Measurements from ENCODE around the gene CALM1.

CALM1 gene

DNA sequence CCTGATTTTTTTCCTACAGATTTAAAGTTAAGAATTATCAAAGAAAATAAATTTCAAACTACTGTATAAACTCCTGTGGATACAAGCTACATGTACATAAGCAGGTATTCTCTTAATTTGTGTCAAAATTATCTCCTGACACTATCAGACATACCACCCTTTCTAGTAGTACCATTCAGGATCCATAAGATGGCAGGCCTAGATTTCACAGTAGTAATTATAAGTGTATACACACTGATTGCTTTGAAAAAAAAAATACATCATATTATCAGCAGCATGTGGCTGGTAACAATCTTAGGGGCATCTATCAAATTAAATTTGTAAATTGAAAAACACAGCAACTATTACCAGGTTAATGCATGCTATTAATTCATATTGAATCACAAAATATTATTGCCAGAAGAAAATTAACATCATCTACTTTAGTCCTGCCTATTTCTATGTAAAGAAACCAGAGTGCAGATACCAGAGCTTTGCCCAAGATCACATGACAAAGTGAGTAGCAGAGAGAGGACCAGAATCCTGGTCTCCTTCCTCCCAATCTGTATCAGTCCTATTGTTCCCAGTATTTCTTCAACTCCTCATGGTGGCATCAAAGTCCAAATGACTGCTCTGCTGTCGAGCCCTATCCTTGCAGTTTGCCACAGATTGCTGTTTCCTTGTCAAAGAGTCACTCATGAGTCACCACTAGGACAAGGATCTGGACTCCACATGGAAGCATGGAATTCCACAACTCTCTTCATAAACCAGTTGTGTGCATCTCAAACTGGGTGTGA lies 27.7 kb upstream of the CALM1 start:
- Histone ChIP-seq H3K9me2 (replicated peaks; ENCODE audit: control insufficient read depth, low read length) (no peaks in the 10 kb centered on the region), H3K36me3 (ENCODE audit: control insufficient read depth, low read length) (no peaks in the 10 kb centered on the region), H3K79me2 (ENCODE audit: control insufficient read depth, low read length) (no peaks in the 10 kb centered on the region), H3K9me3 (ENCODE audit: control insufficient read depth, insufficient read depth, low read length) (no peaks in the 10 kb centered on the region), H3K27me3 (ENCODE audit: control insufficient read depth, low read length) (no peaks in the 10 kb centered on the region), H3K4me1 (ENCODE audit: control insufficient read depth, low read length) (no peaks in the 10 kb centered on the region), H3K27ac (ENCODE audit: low read depth, low read length) (no peak overlapping the region), H3K4me3 (ENCODE audit: low read length) (no peak overlapping the region), H3F3A (ENCODE audit: control insufficient read depth, insufficient read depth) (no peaks in the 10 kb centered on the region), H4K20me1 (ENCODE audit: control insufficient read depth, insufficient read depth, low read depth, low read length) (no peaks in the 10 kb centered on the region), H3K4me2 (ENCODE audit: low read length) (no peak overlapping the region)
- TF ChIP-seq, protein P1, sequence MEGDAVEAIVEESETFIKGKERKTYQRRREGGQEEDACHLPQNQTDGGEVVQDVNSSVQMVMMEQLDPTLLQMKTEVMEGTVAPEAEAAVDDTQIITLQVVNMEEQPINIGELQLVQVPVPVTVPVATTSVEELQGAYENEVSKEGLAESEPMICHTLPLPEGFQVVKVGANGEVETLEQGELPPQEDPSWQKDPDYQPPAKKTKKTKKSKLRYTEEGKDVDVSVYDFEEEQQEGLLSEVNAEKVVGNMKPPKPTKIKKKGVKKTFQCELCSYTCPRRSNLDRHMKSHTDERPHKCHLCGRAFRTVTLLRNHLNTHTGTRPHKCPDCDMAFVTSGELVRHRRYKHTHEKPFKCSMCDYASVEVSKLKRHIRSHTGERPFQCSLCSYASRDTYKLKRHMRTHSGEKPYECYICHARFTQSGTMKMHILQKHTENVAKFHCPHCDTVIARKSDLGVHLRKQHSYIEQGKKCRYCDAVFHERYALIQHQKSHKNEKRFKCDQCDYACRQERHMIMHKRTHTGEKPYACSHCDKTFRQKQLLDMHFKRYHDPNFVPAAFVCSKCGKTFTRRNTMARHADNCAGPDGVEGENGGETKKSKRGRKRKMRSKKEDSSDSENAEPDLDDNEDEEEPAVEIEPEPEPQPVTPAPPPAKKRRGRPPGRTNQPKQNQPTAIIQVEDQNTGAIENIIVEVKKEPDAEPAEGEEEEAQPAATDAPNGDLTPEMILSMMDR (IDR thresholded peaks at IDR 0.05; ENCODE audit: low read depth, low read length, poor library complexity, severe bottlenecking) = peak; percentile 10
- TF ChIP-seq EZH2phosphoT487 (IDR thresholded peaks at IDR 0.05; ENCODE audit: borderline replicate concordance, low read length) = no peak

DNA sequence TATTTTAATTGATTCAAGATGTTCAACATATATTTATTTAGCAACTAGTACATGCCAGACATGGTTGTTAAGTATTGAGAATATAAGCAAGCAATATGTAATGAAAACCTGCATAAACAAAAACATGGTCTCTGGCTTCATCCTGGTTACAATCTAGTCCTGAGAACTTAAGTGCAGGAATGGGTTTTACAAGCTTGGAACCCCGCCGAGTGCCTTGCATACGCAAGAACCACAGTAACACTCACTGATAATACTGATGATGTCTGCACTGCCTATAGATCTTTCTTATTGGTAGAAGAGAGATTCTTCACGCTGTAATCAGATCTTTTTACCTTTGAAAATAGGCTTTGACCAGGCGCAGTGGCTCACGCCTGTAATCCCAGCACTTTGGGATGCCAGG lies 22.9 kb upstream of the CALM1 start:
- no peaks in the 10 kb centered on the region for H3K9me3 ChIP-seq (ENCODE audit: control insufficient read depth, insufficient read depth, low read length)
- no peaks in the 10 kb centered on the region for H3F3A ChIP-seq (ENCODE audit: control insufficient read depth, insufficient read depth)
- H3K27ac ChIP-seq (ENCODE audit: low read depth, low read length) = no peak overlapping the region
- no peaks in the 10 kb centered on the region for H3K27me3 ChIP-seq (ENCODE audit: control insufficient read depth, low read length)
- no peaks in the 10 kb centered on the region for H3K4me1 ChIP-seq (ENCODE audit: control insufficient read depth, low read length)
- no peak overlapping the region for H3K4me3 ChIP-seq (ENCODE audit: low read length)
- H3K9me2 ChIP-seq (replicated peaks; ENCODE audit: control insufficient read depth, low read length) = no peaks in the 10 kb centered on the region
- H4K20me1 ChIP-seq (ENCODE audit: control insufficient read depth, insufficient read depth, low read depth, low read length) = no peaks in the 10 kb centered on the region
- TF ChIP-seq EZH2phosphoT487 (IDR thresholded peaks at IDR 0.05; ENCODE audit: borderline replicate concordance, low read length) = no peak
- TF ChIP-seq, protein P1 (IDR thresholded peaks at IDR 0.05; ENCODE audit: low read depth, low read length, poor library complexity, severe bottlenecking) = no peak
- no peak overlapping the region for H3K4me2 ChIP-seq (ENCODE audit: low read length)
- H3K36me3 ChIP-seq (ENCODE audit: control insufficient read depth, low read length) = no peaks in the 10 kb centered on the region
- H3K79me2 ChIP-seq (ENCODE audit: control insufficient read depth, low read length) = no peaks in the 10 kb centered on the region

DNA sequence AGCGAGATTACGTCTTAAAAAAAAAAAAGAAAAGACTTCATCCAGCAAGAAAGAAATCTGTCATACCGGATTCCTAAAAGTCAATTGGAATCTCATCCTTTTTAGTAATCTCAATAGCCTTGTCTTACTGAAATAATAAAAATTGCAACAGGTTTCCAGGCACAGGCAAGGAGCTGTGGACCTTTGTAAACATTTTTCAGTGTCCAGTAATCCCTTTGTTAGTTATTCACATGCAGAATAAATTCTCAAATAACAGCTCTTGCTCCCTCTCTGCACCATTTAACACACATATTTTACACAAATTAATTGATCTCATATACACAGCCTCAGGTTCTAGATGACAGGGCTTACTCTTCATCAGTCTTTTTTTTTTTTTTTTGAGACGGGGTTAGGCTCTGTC lies 22.0 kb upstream of the CALM1 start:
- no peaks in the 10 kb centered on the region for H3K36me3 ChIP-seq (ENCODE audit: control insufficient read depth, low read length)
- no peaks in the 10 kb centered on the region for H4K20me1 ChIP-seq (ENCODE audit: control insufficient read depth, insufficient read depth, low read depth, low read length)
- H3K9me2 ChIP-seq (replicated peaks; ENCODE audit: control insufficient read depth, low read length) = no peaks in the 10 kb centered on the region
- H3K27me3 ChIP-seq (ENCODE audit: control insufficient read depth, low read length) = no peaks in the 10 kb centered on the region
- H3K79me2 ChIP-seq (ENCODE audit: control insufficient read depth, low read length) = no peaks in the 10 kb centered on the region
- no peak for TF ChIP-seq EZH2phosphoT487 (IDR thresholded peaks at IDR 0.05; ENCODE audit: borderline replicate concordance, low read length)
- TF ChIP-seq, protein P1 (IDR thresholded peaks at IDR 0.05; ENCODE audit: low read depth, low read length, poor library complexity, severe bottlenecking) = no peak
- no peaks in the 10 kb centered on the region for H3F3A ChIP-seq (ENCODE audit: control insufficient read depth, insufficient read depth)
- H3K4me3 ChIP-seq (ENCODE audit: low read length) = no peak overlapping the region
- no peak overlapping the region for H3K4me2 ChIP-seq (ENCODE audit: low read length)
- H3K9me3 ChIP-seq (ENCODE audit: control insufficient read depth, insufficient read depth, low read length) = no peaks in the 10 kb centered on the region
- H3K27ac ChIP-seq (ENCODE audit: low read depth, low read length) = no peak overlapping the region
- H3K4me1 ChIP-seq (ENCODE audit: control insufficient read depth, low read length) = no peaks in the 10 kb centered on the region
